Fibroblast of villous mesenchyme (primary cell): ENCODE data around the gene JPH4. TPM values are rescaled to one million over a fixed set of nuclear protein-coding genes. Genes with fewer than 3 reads are reported as not detected.

Source experiments
- DNase-seq: peaks from one replicate; pipeline ENCODE4 v3.0.0-alpha.2; 2010; ENCODE audit warnings: low read depth
- H3K4me3 ChIP-seq: 2 replicates; pipeline ENCODE4 v1.5.1; 2011; ENCODE audit warnings: low read depth, mild to moderate bottlenecking, low read length
- total RNA-seq: library from RNA; depleted of rRNA; stranded (reverse); fragments of >200 nt; gene quantifications from 2 replicates; pipeline ENCODE4 v1.2.3, GENCODE V29; 2012
- TF ChIP-seq, protein P1 (sequence below): IDR thresholded peaks from 2 replicates; pipeline ENCODE4 v1.5.1; 2012; ENCODE audit warnings: low read depth, mild to moderate bottlenecking, low read length; ENCODE audit not compliant: insufficient read depth

The JPH4 gene
- total RNA-seq, 1 donor, result not detected

GRCh38 chr14:23518709-23519108, 59.9 kb downstream of the JPH4 start:
- no peak for DNase-seq
- TF ChIP-seq, protein P1, sequence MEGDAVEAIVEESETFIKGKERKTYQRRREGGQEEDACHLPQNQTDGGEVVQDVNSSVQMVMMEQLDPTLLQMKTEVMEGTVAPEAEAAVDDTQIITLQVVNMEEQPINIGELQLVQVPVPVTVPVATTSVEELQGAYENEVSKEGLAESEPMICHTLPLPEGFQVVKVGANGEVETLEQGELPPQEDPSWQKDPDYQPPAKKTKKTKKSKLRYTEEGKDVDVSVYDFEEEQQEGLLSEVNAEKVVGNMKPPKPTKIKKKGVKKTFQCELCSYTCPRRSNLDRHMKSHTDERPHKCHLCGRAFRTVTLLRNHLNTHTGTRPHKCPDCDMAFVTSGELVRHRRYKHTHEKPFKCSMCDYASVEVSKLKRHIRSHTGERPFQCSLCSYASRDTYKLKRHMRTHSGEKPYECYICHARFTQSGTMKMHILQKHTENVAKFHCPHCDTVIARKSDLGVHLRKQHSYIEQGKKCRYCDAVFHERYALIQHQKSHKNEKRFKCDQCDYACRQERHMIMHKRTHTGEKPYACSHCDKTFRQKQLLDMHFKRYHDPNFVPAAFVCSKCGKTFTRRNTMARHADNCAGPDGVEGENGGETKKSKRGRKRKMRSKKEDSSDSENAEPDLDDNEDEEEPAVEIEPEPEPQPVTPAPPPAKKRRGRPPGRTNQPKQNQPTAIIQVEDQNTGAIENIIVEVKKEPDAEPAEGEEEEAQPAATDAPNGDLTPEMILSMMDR, result no peak
- no peak overlapping the region for H3K4me3 ChIP-seq

Other genes with a start within 250 kb of the JPH4 start
- 14.8 and 16.4 TPM in 2 replicates for gene SLC22A17, start 225.9 kb downstream of the JPH4 start, total RNA-seq
- gene EFS, start 213.6 kb downstream of the JPH4 start, total RNA-seq, result 7.7 and 7.8 TPM in 2 replicates
- gene IL25, start 206.0 kb downstream of the JPH4 start, total RNA-seq, result not detected in 2 replicates
- gene CMTM5, start 201.7 kb downstream of the JPH4 start, total RNA-seq, result not detected in 2 replicates
- not detected in 2 replicates for gene MYH6, start 170.5 kb downstream of the JPH4 start, total RNA-seq
- not detected in 2 replicates for gene MYH7, start 143.1 kb downstream of the JPH4 start, total RNA-seq
- gene NGDN, start 109.1 kb downstream of the JPH4 start, total RNA-seq, result 41.9 and 44.8 TPM in 2 replicates
- gene ZFHX2, start 27.0 kb downstream of the JPH4 start, total RNA-seq, result under 0.01 TPM in 2 replicates
- gene THTPA, start 22.5 kb downstream of the JPH4 start, total RNA-seq, result 15.5 and 18.0 TPM in 2 replicates
- gene AP1G2, start 11.0 kb downstream of the JPH4 start, total RNA-seq, result 18.1 and 20.0 TPM in 2 replicates
- 0.32 and 0.43 TPM in 2 replicates for gene DHRS2, start 57.6 kb upstream of the JPH4 start, total RNA-seq